Measurements from ENCODE around the gene MMADHC. TPM values are rescaled to one million over a fixed set of nuclear protein-coding genes. Genes with fewer than 3 reads are reported as not detected.
A peak's percentile ranks its signal among the peaks of the same experiment; 100 is the strongest.

MMADHC gene
- total RNA-seq, 4 donors from 2014 or later = 7.8 to 91.6 (median 44.5) TPM

DNA sequence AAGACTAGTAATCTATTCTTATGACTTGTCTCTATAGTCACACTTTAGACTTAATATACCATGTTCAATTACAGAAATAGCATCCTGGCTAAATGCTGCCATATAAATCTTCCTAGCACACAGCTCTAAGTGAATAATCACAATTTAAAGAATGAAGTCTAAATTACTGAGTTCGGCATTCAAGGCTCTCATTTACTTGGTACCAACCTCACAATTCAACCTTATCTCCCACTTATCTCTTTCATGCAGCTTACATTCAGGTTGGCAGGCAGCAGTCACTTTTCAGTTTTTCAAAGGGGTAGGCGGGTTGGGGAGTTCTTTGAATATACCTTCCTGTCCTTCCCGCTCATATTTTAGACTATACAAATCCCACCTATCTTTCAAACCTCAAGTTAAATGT, 1.5 kb downstream of the MMADHC start:
- Histone ChIP-seq H3K36me3 (peaks cover 0 to 27% (median 4%) of the 10 kb centered on the region in 4 donors), H3K9me3 (no peaks in the 10 kb centered on the region), H3K27me3 (no peaks in the 10 kb centered on the region), H3K4me3 (peak overlapping the region in 3 of 4 donors; percentile 71 to 81 (median 81)), H3K27ac (peak overlapping the region in 3 of 4 donors; percentile 95 to 98 (median 97)), H3K4me1 (peaks cover 7 to 44% (median 29%) of the 10 kb centered on the region in 4 donors)
- WGBS, 2 donors (ENCODE audit: low coverage in 1 of 2) = 80 to 90% methylated on average over 3 of the region's 3 CpGs
- in situ Hi-C loops (cut with MboI; ENCODE audit: low pct_ligation_motif_present in 1 of 4, low pct_unique_long_range_greater_than_20kb in 1 of 4, low sequenced_read_pairs in 3 of 4) = loop anchor here in 3 of 4 donors (25.0 kb wide), 4 partner anchors 901 to 1851 kb away; partner anchors contain the start of gene RND3 (in 1 of the 3)
- intact Hi-C loops (cut with DNase I; ENCODE audit: low total_unique reads) = no loop called here
- DNase-seq = no peak
- TF ChIP-seq POLR2A (IDR thresholded peaks at IDR 0.05) (no peak), POLR2AphosphoS5 (IDR thresholded peaks at IDR 0.05) (no peak), EP300 (IDR thresholded peaks at IDR 0.05; ENCODE audit: low read depth) (no peak)
- TF ChIP-seq, protein P1, sequence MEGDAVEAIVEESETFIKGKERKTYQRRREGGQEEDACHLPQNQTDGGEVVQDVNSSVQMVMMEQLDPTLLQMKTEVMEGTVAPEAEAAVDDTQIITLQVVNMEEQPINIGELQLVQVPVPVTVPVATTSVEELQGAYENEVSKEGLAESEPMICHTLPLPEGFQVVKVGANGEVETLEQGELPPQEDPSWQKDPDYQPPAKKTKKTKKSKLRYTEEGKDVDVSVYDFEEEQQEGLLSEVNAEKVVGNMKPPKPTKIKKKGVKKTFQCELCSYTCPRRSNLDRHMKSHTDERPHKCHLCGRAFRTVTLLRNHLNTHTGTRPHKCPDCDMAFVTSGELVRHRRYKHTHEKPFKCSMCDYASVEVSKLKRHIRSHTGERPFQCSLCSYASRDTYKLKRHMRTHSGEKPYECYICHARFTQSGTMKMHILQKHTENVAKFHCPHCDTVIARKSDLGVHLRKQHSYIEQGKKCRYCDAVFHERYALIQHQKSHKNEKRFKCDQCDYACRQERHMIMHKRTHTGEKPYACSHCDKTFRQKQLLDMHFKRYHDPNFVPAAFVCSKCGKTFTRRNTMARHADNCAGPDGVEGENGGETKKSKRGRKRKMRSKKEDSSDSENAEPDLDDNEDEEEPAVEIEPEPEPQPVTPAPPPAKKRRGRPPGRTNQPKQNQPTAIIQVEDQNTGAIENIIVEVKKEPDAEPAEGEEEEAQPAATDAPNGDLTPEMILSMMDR (IDR thresholded peaks at IDR 0.05) = no peak

DNA sequence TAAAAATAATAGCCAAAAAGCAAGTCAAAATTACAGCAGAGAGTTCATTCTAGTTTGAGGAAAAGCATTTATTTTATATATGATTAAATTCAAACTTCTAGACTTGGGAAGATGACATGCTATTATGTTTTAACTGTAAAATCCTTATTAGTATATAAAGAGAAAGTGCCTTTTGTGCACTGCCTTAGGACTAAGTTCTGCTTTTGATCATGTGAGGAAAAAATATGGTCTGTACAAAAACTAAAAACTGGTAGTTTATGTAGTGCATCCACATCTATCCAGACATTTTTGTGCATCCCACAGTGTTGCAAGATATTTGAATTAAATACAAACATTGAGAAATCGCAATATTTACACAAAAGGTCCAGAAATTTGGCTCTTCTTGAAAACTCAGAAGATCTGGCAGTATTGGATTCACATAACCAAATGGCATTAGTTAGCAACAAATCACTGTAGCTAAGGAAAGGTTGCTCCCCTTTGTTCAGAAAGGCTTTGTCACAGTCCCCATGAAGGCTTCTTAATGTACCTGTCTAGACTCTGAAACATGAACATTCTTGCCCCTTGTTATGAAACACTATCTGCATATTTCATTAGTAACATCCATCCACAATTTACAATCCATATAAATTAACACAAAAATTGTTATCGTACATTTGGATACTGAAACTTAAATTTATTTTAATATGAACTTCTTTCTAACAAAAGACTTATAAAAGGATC, 2.2 kb downstream of the MMADHC start:
- in situ Hi-C loops (cut with MboI; ENCODE audit: low pct_ligation_motif_present in 1 of 4, low pct_unique_long_range_greater_than_20kb in 1 of 4, low sequenced_read_pairs in 3 of 4) (loop anchor here in 3 of 4 donors (25.0 kb wide), 4 partner anchors 902 to 1852 kb away; partner anchors contain the start of gene RND3 (in 1 of the 3)), intact Hi-C loops (cut with DNase I; ENCODE audit: low total_unique reads) (no loop called here)
- H3K4me3 ChIP-seq = peak overlapping the region in 1 of 4 donors; percentile 81
- H3K9me3 ChIP-seq = no peaks in the 10 kb centered on the region
- 73 to 82% methylated on average over 2 of the region's 2 CpGs for WGBS, 2 donors (ENCODE audit: low coverage in 1 of 2)
- peaks cover 7 to 44% (median 29%) of the 10 kb centered on the region in 4 donors for H3K4me1 ChIP-seq
- peaks cover 0 to 32% (median 7%) of the 10 kb centered on the region in 4 donors for H3K36me3 ChIP-seq
- no peaks in the 10 kb centered on the region for H3K27me3 ChIP-seq
- no peak for TF ChIP-seq POLR2AphosphoS5 (IDR thresholded peaks at IDR 0.05)
- no peak for TF ChIP-seq POLR2A (IDR thresholded peaks at IDR 0.05)
- TF ChIP-seq, protein P1 (IDR thresholded peaks at IDR 0.05) = no peak
- TF ChIP-seq EP300 (IDR thresholded peaks at IDR 0.05; ENCODE audit: low read depth) = no peak
- DNase-seq = no peak
- no peak overlapping the region for H3K27ac ChIP-seq

DNA sequence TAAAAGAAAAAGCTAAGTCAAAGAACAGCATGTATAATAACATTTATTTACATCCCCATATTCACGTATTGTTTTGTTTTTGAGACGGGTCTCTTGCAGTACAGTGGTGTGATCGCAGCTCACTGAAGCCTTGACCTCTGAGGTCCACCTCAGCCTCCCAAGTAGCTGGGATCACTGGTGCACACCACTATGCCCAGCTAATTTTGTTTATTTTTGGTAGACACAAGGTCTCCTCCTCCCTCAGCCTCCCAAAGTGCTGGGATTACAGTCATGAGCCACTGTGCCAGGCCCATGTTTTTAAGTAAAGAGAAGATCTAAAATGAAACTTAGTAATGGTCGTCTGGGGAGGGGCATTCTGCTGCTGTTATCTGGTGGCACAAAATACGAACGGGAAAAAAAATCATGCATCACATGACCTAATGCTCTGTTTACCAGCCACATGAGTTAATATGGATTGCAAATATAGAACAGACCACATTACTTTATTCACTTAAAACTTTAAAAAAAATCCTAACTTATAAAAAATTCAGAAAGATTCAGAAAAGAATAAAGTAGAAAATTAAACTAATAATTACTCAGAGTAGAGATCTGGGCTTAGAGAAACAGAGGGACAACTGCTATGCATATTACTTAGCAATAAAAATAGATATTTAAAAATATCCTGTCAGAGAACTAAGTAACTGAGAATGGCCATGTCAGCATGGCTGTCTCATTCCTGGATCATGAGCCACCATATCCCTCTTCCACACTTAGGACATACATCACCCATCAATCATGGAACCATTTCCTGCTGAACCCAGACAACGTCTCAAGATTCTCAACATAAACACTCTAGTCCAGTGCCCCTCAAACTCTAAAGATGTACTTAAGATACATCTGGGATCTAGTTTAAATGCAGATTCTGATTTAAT, 7.3 kb downstream of the MMADHC start:
- WGBS, 2 donors (ENCODE audit: low coverage in 1 of 2) = 82 to 84% methylated on average over 4 to 7 of the region's 7 CpGs
- H3K4me3 ChIP-seq = no peak overlapping the region
- no peaks in the 10 kb centered on the region for H3K27me3 ChIP-seq
- H3K4me1 ChIP-seq = peaks cover 2 to 25% (median 14%) of the 10 kb centered on the region in 4 donors
- DNase-seq = no peak
- H3K9me3 ChIP-seq = no peaks in the 10 kb centered on the region
- peaks cover 0 to 73% (median 22%) of the 10 kb centered on the region in 4 donors for H3K36me3 ChIP-seq
- intact Hi-C loops (cut with DNase I; ENCODE audit: low total_unique reads) (no loop called here), in situ Hi-C loops (cut with MboI; ENCODE audit: low pct_ligation_motif_present in 1 of 4, low pct_unique_long_range_greater_than_20kb in 1 of 4, low sequenced_read_pairs in 3 of 4) (loop anchor here in 3 of 4 donors (25.0 kb wide), 4 partner anchors 907 to 1857 kb away; partner anchors contain the start of gene RND3 (in 1 of the 3))
- TF ChIP-seq EP300 (IDR thresholded peaks at IDR 0.05; ENCODE audit: low read depth) = no peak
- no peak for TF ChIP-seq POLR2A (IDR thresholded peaks at IDR 0.05)
- TF ChIP-seq POLR2AphosphoS5 (IDR thresholded peaks at IDR 0.05) = no peak
- TF ChIP-seq, protein P1 (IDR thresholded peaks at IDR 0.05) = no peak
- H3K27ac ChIP-seq = no peak overlapping the region

All from transverse colon (tissue), 4 donors.